Measurements from ENCODE around the gene LTN1.

The LTN1 gene

GRCh38 chr21:28992526-28993292 lies at the start of gene LTN1:
TSS of gene LTN1 (minus strand) at chr21:28992877. CDS start at chr21:28992805, 72 bp downstream.
- TF ChIP-seq CTCF (IDR thresholded peaks at IDR 0.05): no peak
- peak; percentile 99 for DNase-seq (ENCODE audit: low spot score)
- peak within 1 kb of the TSS; percentile 92 for H3K4me3 ChIP-seq
- peak within 1 kb of the TSS; percentile 82 to 94 for H3K27ac ChIP-seq

- DNase-seq (ENCODE audit: low spot score): no peak
- Histone ChIP-seq H3K27ac (no peak overlapping the region), H3K4me3 (no peak overlapping the region)
- TF ChIP-seq CTCF (IDR thresholded peaks at IDR 0.05): no peak
These were observed 42.0 kb upstream of the LTN1 start for GRCh38 chr21:29034678-29035077.

- TF ChIP-seq CTCF (IDR thresholded peaks at IDR 0.05): no peak
- peak overlapping the region in 1 of 2 donors; percentile 21 for H3K27ac ChIP-seq
- no peak overlapping the region for H3K4me3 ChIP-seq
- no peak for DNase-seq (ENCODE audit: low spot score)
These were observed 41.2 kb upstream of the LTN1 start for GRCh38 chr21:29033871-29034270.

- no peak for TF ChIP-seq CTCF (IDR thresholded peaks at IDR 0.05)
- DNase-seq (ENCODE audit: low spot score): no peak
- H3K4me3 ChIP-seq: no peak overlapping the region
- peak overlapping the region in 1 of 2 donors; percentile 21 for H3K27ac ChIP-seq
These were observed 40.6 kb upstream of the LTN1 start for GRCh38 chr21:29033301-29033700.

GRCh38 chr21:29030909-29031308 lies 38.2 kb upstream of the LTN1 start:
- no peak for TF ChIP-seq CTCF (IDR thresholded peaks at IDR 0.05)
- Histone ChIP-seq H3K27ac (no peak overlapping the region), H3K4me3 (no peak overlapping the region)
- DNase-seq (ENCODE audit: low spot score): no peak

GRCh38 chr21:29029524-29029923 lies 36.8 kb upstream of the LTN1 start:
- no peak overlapping the region for H3K4me3 ChIP-seq
- no peak for DNase-seq (ENCODE audit: low spot score)
- TF ChIP-seq CTCF (IDR thresholded peaks at IDR 0.05): no peak
- H3K27ac ChIP-seq: no peak overlapping the region

GRCh38 chr21:29025328-29025713 lies 32.6 kb upstream of the LTN1 start:
- Histone ChIP-seq H3K27ac (peak overlapping the region; percentile 98 to 99), H3K4me3 (peak overlapping the region; percentile 86)
- no peak for DNase-seq (ENCODE audit: low spot score)
- TF ChIP-seq CTCF (IDR thresholded peaks at IDR 0.05): no peak
